HEK293 (cell line): ENCODE data around the gene PLCD3.

Experiments used
- GLI4 ChIP-seq: fragments of 450-650 bp; formaldehyde crosslinking; IDR thresholded peaks from 2 replicates; pipeline ENCODE4 v1.5.1; 2016; ENCODE audit warnings: missing biosample characterization, missing genetic modification characterization
- GLIS1 ChIP-seq: fragments of 450-650 bp; formaldehyde crosslinking; IDR thresholded peaks from 2 replicates; pipeline ENCODE4 v1.5.1; 2016; ENCODE audit warnings: missing biosample characterization, missing genetic modification characterization
- KLF16 ChIP-seq: fragments of 450-650 bp; formaldehyde crosslinking; IDR thresholded peaks from 2 replicates; pipeline ENCODE4 v1.5.1; 2017; ENCODE audit warnings: missing biosample characterization, missing genetic modification characterization
- KLF17 ChIP-seq: fragments of 450-650 bp; formaldehyde crosslinking; IDR thresholded peaks from 2 replicates; pipeline ENCODE4 v1.5.1; 2016; ENCODE audit warnings: missing biosample characterization, missing genetic modification characterization
- KLF7 ChIP-seq: fragments of 450-650 bp; formaldehyde crosslinking; IDR thresholded peaks from 2 replicates; pipeline ENCODE4 v1.5.1; 2016; ENCODE audit warnings: missing biosample characterization, missing genetic modification characterization, borderline replicate concordance
- PATZ1 ChIP-seq: fragments of 450-650 bp; formaldehyde crosslinking; IDR thresholded peaks from 2 replicates; pipeline ENCODE4 v1.5.1; 2016; ENCODE audit warnings: missing biosample characterization, missing genetic modification characterization
- TCF7L2 ChIP-seq: IDR thresholded peaks from 2 replicates; pipeline ENCODE4 v1.6.1; 2011; ENCODE audit warnings: low read depth, mild to moderate bottlenecking, inconsistent platforms, low read length, moderate library complexity, borderline replicate concordance
- YY2 ChIP-seq: fragments of 450-650 bp; formaldehyde crosslinking; IDR thresholded peaks from 2 replicates; pipeline ENCODE4 v1.5.1; 2016; ENCODE audit warnings: missing biosample characterization, missing genetic modification characterization
- ZBTB20 ChIP-seq: fragments of 450-650 bp; formaldehyde crosslinking; IDR thresholded peaks from 2 replicates; pipeline ENCODE4 v1.5.1; 2016; ENCODE audit warnings: missing biosample characterization, missing genetic modification characterization
- ZBTB21 ChIP-seq: fragments of 450-650 bp; formaldehyde crosslinking; IDR thresholded peaks from 2 replicates; pipeline ENCODE4 v1.5.1; 2017; ENCODE audit warnings: missing biosample characterization, missing genetic modification characterization
- ZBTB44 ChIP-seq: fragments of 450-650 bp; IDR thresholded peaks from 2 replicates; pipeline ENCODE4 v1.5.1; 2018; ENCODE audit warnings: missing biosample characterization, mild to moderate bottlenecking, missing genetic modification characterization
- ZBTB8A ChIP-seq: fragments of 450-650 bp; formaldehyde crosslinking; IDR thresholded peaks from 2 replicates; pipeline ENCODE4 v1.5.1; 2016; ENCODE audit warnings: missing biosample characterization, missing genetic modification characterization
- ZNF157 ChIP-seq: fragments of 450-650 bp; formaldehyde crosslinking; IDR thresholded peaks from 2 replicates; pipeline ENCODE4 v1.5.1; 2016; ENCODE audit warnings: missing biosample characterization, missing genetic modification characterization
- ZNF600 ChIP-seq: fragments of 450-650 bp; formaldehyde crosslinking; IDR thresholded peaks from 2 replicates; pipeline ENCODE4 v1.5.1; 2016; ENCODE audit warnings: missing biosample characterization, missing genetic modification characterization
- ZNF623 ChIP-seq: fragments of 450-650 bp; formaldehyde crosslinking; IDR thresholded peaks from 2 replicates; pipeline ENCODE4 v1.5.1; 2016; ENCODE audit warnings: missing biosample characterization, missing genetic modification characterization
- ZNF624 ChIP-seq: fragments of 450-650 bp; formaldehyde crosslinking; IDR thresholded peaks from 2 replicates; pipeline ENCODE4 v1.5.1; 2017; ENCODE audit warnings: missing biosample characterization, missing genetic modification characterization
- ZNF777 ChIP-seq: fragments of 450-650 bp; formaldehyde crosslinking; IDR thresholded peaks from 2 replicates; pipeline ENCODE4 v1.5.1; 2017; ENCODE audit warnings: missing biosample characterization, missing genetic modification characterization, borderline replicate concordance
- ZNF785 ChIP-seq: fragments of 450-650 bp; formaldehyde crosslinking; IDR thresholded peaks from 2 replicates; pipeline ENCODE4 v1.5.1; 2016; ENCODE audit warnings: missing biosample characterization, missing genetic modification characterization
- ZNF830 ChIP-seq: fragments of 450-650 bp; IDR thresholded peaks from 2 replicates; pipeline ENCODE4 v1.5.0; 2018; ENCODE audit warnings: missing biosample characterization, missing genetic modification characterization, low read depth, mild to moderate bottlenecking, moderate library complexity
- TF ChIP-seq, protein P1 (sequence below): fragments of 450-650 bp; formaldehyde crosslinking; IDR thresholded peaks from 2 replicates; pipeline ENCODE4 v1.5.1; 2016; ENCODE audit warnings: missing biosample characterization, missing genetic modification characterization, borderline replicate concordance
- TF ChIP-seq, protein P2 (sequence below): fragments of 450-650 bp; formaldehyde crosslinking; IDR thresholded peaks from 2 replicates; pipeline ENCODE4 v1.5.1; 2016; ENCODE audit warnings: missing biosample characterization, missing genetic modification characterization
- TF ChIP-seq, protein P3 (sequence below): fragments of 450-650 bp; formaldehyde crosslinking; IDR thresholded peaks from 2 replicates; pipeline ENCODE4 v1.5.1; 2017; ENCODE audit warnings: missing biosample characterization, missing genetic modification characterization

PLCD3 gene

GRCh38 chr17:45127548-45128300, 4.6 kb downstream of the PLCD3 start (continued):
- TF ChIP-seq, protein P1, sequence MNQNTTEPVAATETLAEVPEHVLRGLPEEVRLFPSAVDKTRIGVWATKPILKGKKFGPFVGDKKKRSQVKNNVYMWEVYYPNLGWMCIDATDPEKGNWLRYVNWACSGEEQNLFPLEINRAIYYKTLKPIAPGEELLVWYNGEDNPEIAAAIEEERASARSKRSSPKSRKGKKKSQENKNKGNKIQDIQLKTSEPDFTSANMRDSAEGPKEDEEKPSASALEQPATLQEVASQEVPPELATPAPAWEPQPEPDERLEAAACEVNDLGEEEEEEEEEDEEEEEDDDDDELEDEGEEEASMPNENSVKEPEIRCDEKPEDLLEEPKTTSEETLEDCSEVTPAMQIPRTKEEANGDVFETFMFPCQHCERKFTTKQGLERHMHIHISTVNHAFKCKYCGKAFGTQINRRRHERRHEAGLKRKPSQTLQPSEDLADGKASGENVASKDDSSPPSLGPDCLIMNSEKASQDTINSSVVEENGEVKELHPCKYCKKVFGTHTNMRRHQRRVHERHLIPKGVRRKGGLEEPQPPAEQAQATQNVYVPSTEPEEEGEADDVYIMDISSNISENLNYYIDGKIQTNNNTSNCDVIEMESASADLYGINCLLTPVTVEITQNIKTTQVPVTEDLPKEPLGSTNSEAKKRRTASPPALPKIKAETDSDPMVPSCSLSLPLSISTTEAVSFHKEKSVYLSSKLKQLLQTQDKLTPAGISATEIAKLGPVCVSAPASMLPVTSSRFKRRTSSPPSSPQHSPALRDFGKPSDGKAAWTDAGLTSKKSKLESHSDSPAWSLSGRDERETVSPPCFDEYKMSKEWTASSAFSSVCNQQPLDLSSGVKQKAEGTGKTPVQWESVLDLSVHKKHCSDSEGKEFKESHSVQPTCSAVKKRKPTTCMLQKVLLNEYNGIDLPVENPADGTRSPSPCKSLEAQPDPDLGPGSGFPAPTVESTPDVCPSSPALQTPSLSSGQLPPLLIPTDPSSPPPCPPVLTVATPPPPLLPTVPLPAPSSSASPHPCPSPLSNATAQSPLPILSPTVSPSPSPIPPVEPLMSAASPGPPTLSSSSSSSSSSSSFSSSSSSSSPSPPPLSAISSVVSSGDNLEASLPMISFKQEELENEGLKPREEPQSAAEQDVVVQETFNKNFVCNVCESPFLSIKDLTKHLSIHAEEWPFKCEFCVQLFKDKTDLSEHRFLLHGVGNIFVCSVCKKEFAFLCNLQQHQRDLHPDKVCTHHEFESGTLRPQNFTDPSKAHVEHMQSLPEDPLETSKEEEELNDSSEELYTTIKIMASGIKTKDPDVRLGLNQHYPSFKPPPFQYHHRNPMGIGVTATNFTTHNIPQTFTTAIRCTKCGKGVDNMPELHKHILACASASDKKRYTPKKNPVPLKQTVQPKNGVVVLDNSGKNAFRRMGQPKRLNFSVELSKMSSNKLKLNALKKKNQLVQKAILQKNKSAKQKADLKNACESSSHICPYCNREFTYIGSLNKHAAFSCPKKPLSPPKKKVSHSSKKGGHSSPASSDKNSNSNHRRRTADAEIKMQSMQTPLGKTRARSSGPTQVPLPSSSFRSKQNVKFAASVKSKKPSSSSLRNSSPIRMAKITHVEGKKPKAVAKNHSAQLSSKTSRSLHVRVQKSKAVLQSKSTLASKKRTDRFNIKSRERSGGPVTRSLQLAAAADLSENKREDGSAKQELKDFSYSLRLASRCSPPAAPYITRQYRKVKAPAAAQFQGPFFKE (tag by site-specific recombination) = 0 out of 2 replicates have a peak, but pooled peaks have one; percentile 41
- TF ChIP-seq ZBTB21 (tag by site-specific recombination) = 0 out of 2 replicates have a peak, but pooled peaks have one; percentile 30
- TF ChIP-seq ZBTB44 (tag by site-specific recombination) = no peak
- TF ChIP-seq, protein P2, sequence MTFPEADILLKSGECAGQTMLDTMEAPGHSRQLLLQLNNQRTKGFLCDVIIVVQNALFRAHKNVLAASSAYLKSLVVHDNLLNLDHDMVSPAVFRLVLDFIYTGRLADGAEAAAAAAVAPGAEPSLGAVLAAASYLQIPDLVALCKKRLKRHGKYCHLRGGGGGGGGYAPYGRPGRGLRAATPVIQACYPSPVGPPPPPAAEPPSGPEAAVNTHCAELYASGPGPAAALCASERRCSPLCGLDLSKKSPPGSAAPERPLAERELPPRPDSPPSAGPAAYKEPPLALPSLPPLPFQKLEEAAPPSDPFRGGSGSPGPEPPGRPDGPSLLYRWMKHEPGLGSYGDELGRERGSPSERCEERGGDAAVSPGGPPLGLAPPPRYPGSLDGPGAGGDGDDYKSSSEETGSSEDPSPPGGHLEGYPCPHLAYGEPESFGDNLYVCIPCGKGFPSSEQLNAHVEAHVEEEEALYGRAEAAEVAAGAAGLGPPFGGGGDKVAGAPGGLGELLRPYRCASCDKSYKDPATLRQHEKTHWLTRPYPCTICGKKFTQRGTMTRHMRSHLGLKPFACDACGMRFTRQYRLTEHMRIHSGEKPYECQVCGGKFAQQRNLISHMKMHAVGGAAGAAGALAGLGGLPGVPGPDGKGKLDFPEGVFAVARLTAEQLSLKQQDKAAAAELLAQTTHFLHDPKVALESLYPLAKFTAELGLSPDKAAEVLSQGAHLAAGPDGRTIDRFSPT (tag by site-specific recombination) = peak; percentile 41; the same call in 1 of the 2 replicates
- TF ChIP-seq ZBTB20 (tag by site-specific recombination) = peak; percentile 78
- peak; percentile 100 for TF ChIP-seq KLF17
- no peak for TF ChIP-seq ZNF830 (tag by site-specific recombination)
- TF ChIP-seq KLF7 = peak; percentile 48; the same call in 1 of the 2 replicates
- peak; percentile 57; the same call in 1 of the 2 replicates for TF ChIP-seq ZNF777 (tag by site-specific recombination)
- TF ChIP-seq ZNF624 (tag by site-specific recombination) = peak; percentile 90
- TF ChIP-seq PATZ1 (tag by site-specific recombination) = peak; percentile 74
- no peak for TF ChIP-seq TCF7L2
- peak; percentile 86 for TF ChIP-seq ZNF600
- 0 out of 2 replicates have a peak, but pooled peaks have one; percentile 27 for TF ChIP-seq GLIS1 (tag by site-specific recombination)
- TF ChIP-seq YY2 (tag by site-specific recombination) = peak; percentile 49; the same call in 1 of the 2 replicates
- peak; percentile 55; the same call in 1 of the 2 replicates for TF ChIP-seq ZBTB8A (tag by site-specific recombination)
- TF ChIP-seq ZNF623 (tag by site-specific recombination) = no peak
- TF ChIP-seq KLF16 = no peak
- TF ChIP-seq, protein P3, sequence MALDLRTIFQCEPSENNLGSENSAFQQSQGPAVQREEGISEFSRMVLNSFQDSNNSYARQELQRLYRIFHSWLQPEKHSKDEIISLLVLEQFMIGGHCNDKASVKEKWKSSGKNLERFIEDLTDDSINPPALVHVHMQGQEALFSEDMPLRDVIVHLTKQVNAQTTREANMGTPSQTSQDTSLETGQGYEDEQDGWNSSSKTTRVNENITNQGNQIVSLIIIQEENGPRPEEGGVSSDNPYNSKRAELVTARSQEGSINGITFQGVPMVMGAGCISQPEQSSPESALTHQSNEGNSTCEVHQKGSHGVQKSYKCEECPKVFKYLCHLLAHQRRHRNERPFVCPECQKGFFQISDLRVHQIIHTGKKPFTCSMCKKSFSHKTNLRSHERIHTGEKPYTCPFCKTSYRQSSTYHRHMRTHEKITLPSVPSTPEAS (tag by site-specific recombination) = peak; percentile 92
- peak; percentile 72; the same call in 1 of the 2 replicates for TF ChIP-seq GLI4 (tag by site-specific recombination)
- TF ChIP-seq ZNF785 (tag by site-specific recombination) = peak; percentile 84; the same call in 1 of the 2 replicates
- 0 out of 2 replicates have a peak, but pooled peaks have one; percentile 35 for TF ChIP-seq ZNF157 (tag by site-specific recombination)
